K562 (cell line): ENCODE data around the gene SUFU. TPM values are rescaled to one million over a fixed set of nuclear protein-coding genes. Genes with fewer than 3 reads are reported as not detected.

Source experiments
- BCOR ChIP-seq: fragments of 450-650 bp; IDR thresholded peaks from 2 replicates; pipeline ENCODE4 v1.6.1; 2016
- BRD4 ChIP-seq: fragments of 200-600 bp; sonication (generic); IDR thresholded peaks from 2 replicates; pipeline ENCODE4 v1.6.1; 2017; ENCODE audit warnings: inconsistent platforms
- GTF2E2 ChIP-seq: fragments of 200-800 bp; sonication (Bioruptor generic); IDR thresholded peaks from 2 replicates; pipeline ENCODE4 v1.6.1; 2016; ENCODE audit warnings: missing genetic modification characterization, missing compliant biosample characterization
- NFE2 ChIP-seq: IDR thresholded peaks from 2 replicates; pipeline ENCODE4 v1.6.1; 2014; ENCODE audit warnings: antibody characterized with exemption, low read depth
- polyA plus RNA-seq, 8 experiments: library from polyadenylated mRNA; depleted of rRNA in 4 of 8; stranded (reverse) in 5 of 8; unstranded in 3 of 8; fragments of >200 nt; fragmentation: Nextera tagmentation in 2 of 8; fragmentation: Illumina TruSeq in 1 of 8; extraction: Ambion mirVana in 2 of 8; extraction: Trizol in 1 of 8; gene quantifications; 2 replicates each; pipeline versions ENCODE4 v1.2.1 to v1.2.3, GENCODE V29; 2011 to 2014; ENCODE audit warnings: inconsistent platforms in 1 of 8, missing spikeins in 1 of 8
- total RNA-seq, 7 experiments: library from RNA; depleted of rRNA in 6 of 7; stranded (reverse); fragments of >200 nt in 6 of 7; fragmentation: Illumina TruSeq in 2 of 7; extraction: Trizol in 2 of 7; gene quantifications; 2 replicates each; pipeline versions ENCODE4 v1.2.1 to v1.2.3, GENCODE V29; 2011 to 2021; ENCODE audit warnings: low replicate concordance in 1 of 7
- TF ChIP-seq, protein P1 (sequence below): fragments of 250-450 bp; sonication (Bioruptor Pico); IDR thresholded peaks from 2 replicates; pipeline ENCODE4 v1.5.0; 2020; ENCODE audit warnings: mild to moderate bottlenecking, borderline replicate concordance
- TF ChIP-seq, protein P2 (sequence below): fragments of 450-650 bp; conservative IDR thresholded peaks from 2 replicates; pipeline ENCODE4 v1.6.1; 2016; ENCODE audit warnings: missing genetic modification characterization, low read depth, mild to moderate bottlenecking, control low read depth, missing compliant biosample characterization
- TF ChIP-seq, protein P3 (sequence below), 2 experiments: IDR thresholded peaks; 2 replicates each; pipeline ENCODE4 v1.6.1; 2011; ENCODE audit warnings: borderline replicate concordance in 1 of 2, control low read depth in 1 of 2, low read depth in 1 of 2, low read length in 1 of 2, mild to moderate bottlenecking in 1 of 2, mixed read lengths in 1 of 2, moderate library complexity in 1 of 2; ENCODE audit not compliant: insufficient read depth in 1 of 2, insufficient read length in 1 of 2, poor library complexity in 1 of 2, severe bottlenecking in 1 of 2; ENCODE audit errors: extremely low read depth in 1 of 2

The SUFU gene
- total and polyA plus RNA-seq, 9 of the 15 experiments (the other 6 are each of a cell fraction or from before 2014, with no cell fraction given): 0.59 to 6.3 (median 0.82) TPM

DNA sequence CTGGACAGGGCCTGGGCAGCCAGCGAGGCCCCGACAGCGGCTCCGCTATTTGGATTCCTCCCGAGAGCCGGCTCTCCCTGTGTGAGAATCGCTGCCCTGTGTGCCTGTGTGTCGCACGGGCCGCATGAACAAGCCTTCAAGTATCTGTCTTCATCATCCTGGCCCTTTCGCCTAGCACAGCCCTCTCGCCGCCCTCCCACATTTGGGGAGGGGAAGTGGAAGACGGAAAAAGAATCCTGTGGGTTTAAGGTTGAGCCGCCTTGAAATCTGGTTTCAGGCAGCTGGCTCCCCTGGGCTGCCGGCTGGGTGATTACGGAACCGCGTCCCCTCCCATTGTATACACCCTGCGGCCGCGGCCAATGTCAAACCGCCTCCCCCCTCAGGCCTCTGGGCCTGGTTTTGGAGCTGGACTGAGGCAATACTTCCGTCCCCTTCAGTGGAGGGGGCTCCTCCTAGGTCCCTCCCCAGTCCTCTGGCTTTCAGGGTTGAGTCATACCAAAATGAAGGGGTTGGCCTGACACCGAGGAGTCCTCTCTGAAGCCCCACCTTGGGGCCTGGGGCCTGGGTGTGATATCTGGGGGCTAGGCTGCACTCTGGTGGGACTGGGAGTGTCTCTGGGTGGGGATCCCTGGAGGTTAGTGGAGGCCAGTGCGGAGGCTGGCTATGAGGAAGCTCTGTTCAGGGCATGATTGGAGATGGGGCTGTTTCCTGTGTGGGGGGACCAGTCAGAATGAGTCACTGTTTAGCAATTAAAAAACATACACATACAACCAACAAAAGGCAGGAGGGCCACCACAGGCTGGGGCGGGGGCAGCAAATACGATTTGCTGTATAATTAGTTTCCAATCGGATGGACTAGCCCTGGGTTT is 142.2 kb downstream of the SUFU start (continued):
- TF ChIP-seq NFE2 (0 out of 2 replicates have a peak, but pooled peaks have one; percentile 4), BRD4 (peak; percentile 79; the same call in 1 of the 2 replicates), GTF2E2 (tag) (peak; percentile 76; the same call in 1 of the 2 replicates), BCOR (no peak)
- TF ChIP-seq, protein P1, sequence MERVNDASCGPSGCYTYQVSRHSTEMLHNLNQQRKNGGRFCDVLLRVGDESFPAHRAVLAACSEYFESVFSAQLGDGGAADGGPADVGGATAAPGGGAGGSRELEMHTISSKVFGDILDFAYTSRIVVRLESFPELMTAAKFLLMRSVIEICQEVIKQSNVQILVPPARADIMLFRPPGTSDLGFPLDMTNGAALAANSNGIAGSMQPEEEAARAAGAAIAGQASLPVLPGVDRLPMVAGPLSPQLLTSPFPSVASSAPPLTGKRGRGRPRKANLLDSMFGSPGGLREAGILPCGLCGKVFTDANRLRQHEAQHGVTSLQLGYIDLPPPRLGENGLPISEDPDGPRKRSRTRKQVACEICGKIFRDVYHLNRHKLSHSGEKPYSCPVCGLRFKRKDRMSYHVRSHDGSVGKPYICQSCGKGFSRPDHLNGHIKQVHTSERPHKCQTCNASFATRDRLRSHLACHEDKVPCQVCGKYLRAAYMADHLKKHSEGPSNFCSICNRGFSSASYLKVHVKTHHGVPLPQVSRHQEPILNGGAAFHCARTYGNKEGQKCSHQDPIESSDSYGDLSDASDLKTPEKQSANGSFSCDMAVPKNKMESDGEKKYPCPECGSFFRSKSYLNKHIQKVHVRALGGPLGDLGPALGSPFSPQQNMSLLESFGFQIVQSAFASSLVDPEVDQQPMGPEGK: no peak
- TF ChIP-seq, protein P2, sequence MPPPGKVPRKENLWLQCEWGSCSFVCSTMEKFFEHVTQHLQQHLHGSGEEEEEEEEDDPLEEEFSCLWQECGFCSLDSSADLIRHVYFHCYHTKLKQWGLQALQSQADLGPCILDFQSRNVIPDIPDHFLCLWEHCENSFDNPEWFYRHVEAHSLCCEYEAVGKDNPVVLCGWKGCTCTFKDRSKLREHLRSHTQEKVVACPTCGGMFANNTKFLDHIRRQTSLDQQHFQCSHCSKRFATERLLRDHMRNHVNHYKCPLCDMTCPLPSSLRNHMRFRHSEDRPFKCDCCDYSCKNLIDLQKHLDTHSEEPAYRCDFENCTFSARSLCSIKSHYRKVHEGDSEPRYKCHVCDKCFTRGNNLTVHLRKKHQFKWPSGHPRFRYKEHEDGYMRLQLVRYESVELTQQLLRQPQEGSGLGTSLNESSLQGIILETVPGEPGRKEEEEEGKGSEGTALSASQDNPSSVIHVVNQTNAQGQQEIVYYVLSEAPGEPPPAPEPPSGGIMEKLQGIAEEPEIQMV (tag): no peak
- TF ChIP-seq, protein P3, sequence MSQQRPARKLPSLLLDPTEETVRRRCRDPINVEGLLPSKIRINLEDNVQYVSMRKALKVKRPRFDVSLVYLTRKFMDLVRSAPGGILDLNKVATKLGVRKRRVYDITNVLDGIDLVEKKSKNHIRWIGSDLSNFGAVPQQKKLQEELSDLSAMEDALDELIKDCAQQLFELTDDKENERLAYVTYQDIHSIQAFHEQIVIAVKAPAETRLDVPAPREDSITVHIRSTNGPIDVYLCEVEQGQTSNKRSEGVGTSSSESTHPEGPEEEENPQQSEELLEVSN (IDR thresholded peaks at IDR 0.05; ENCODE audit: borderline replicate concordance in 1 of 2, extremely low read depth in 1 of 2, insufficient read depth in 1 of 2, insufficient read length in 1 of 2, low read depth in 1 of 2, low read length in 1 of 2, poor library complexity in 1 of 2, severe bottlenecking in 1 of 2): peak in 1 of 2 experiments; percentile 13
- TF ChIP-seq, all 486 proteins: peak for 86
